Thoracic aorta (tissue), 2 donors: Measurements from ENCODE around the gene NEK7. TPM values are rescaled to one million over a fixed set of nuclear protein-coding genes. Genes with fewer than 3 reads are reported as not detected.

ENCODE experiments used
- ATAC-seq: fragments of 150-250 bp; one replicate; pipeline ENCODE4 v1.8.0; 2017; ENCODE audit warnings: low read depth; ENCODE audit not compliant: insufficient number of reproducible peaks, low FRiP score
- DNase-seq: peaks from one replicate; pipeline ENCODE4 v3.0.0-alpha.2; 2020; ENCODE audit warnings: low spot score
- H3K27ac ChIP-seq, 2 donors: fragments of 200-600 bp; sonication (generic); 1 replicate in 1 of 2; 2 replicates in 1 of 2; pipeline ENCODE4 v1.5.1; 2016; ENCODE audit warnings: mild to moderate bottlenecking in 2 of 2, moderate library complexity in 2 of 2
- H3K27me3 ChIP-seq: fragments of 200-600 bp; sonication (generic); replicated peaks from 2 replicates; pipeline ENCODE4 v1.6.0; 2016; ENCODE audit warnings: mild to moderate bottlenecking; ENCODE audit not compliant: insufficient read depth
- H3K36me3 ChIP-seq: fragments of 200-600 bp; sonication (generic); one replicate; pipeline ENCODE4 v1.5.1; 2016
- H3K4me1 ChIP-seq, 2 donors: fragments of 200-600 bp; sonication (generic); 1 replicate in 1 of 2; 2 replicates in 1 of 2; pipeline versions ENCODE4 v1.5.1 to v1.6.0; 2016; ENCODE audit warnings: low read depth in 2 of 2, mild to moderate bottlenecking in 1 of 2; ENCODE audit not compliant: control insufficient read depth in 1 of 2
- H3K4me3 ChIP-seq: fragments of 200-600 bp; sonication (generic); 2 replicates; pipeline ENCODE4 v1.5.1; 2016; ENCODE audit warnings: mild to moderate bottlenecking
- H3K9me3 ChIP-seq: fragments of 200-600 bp; sonication (generic); 2 replicates; pipeline ENCODE4 v1.5.1; 2016
- total RNA-seq, 2 donors: library from RNA; depleted of rRNA; stranded (reverse); fragments of >200 nt; gene quantifications; one replicate each; pipeline versions ENCODE4 v1.1.0 to v1.2.3, GENCODE V29; 2016
- TF ChIP-seq, protein P1 (sequence below): fragments of 200-600 bp; sonication (generic); IDR thresholded peaks from one replicate; pipeline ENCODE4 v1.5.1; 2019; ENCODE audit warnings: antibody characterized with exemption

NEK7 gene
- total RNA-seq, 2 donors from 2014 or later = 118 to 155 TPM

DNA sequence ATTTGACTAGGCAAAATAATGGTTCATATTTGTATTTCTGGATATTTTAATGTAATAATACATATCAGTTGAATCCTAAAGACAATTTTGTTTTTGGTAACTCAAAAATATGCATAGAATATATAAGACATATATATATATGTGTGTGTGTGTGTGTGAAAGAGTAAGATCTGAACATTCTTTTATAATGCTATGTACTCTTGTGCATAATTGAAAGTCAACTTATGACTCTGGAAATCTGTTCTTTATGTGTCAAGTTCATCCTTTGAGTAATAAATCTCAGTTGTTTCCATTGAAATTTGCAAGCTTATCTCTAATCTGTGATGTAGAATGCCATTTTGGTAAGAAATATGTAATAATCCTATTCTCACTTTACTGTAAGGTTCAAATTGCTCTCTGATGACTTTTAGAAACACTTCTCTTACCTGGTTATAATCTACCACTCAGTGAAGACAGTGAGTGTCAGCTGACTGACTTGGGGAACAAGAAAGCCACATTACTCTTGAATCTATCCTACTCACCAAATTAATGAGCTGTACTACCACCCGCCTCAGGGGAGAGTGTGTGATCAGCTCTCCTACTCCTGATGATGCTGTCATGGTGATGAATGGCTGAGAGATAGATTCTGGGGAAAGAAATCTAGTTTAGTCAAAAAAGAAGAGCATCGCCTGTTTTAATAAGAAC, 15.0 kb upstream of the NEK7 start:
- no peaks in the 10 kb centered on the region for H3K36me3 ChIP-seq
- no peaks in the 10 kb centered on the region for H3K9me3 ChIP-seq
- H3K4me3 ChIP-seq = no peak overlapping the region
- TF ChIP-seq, protein P1, sequence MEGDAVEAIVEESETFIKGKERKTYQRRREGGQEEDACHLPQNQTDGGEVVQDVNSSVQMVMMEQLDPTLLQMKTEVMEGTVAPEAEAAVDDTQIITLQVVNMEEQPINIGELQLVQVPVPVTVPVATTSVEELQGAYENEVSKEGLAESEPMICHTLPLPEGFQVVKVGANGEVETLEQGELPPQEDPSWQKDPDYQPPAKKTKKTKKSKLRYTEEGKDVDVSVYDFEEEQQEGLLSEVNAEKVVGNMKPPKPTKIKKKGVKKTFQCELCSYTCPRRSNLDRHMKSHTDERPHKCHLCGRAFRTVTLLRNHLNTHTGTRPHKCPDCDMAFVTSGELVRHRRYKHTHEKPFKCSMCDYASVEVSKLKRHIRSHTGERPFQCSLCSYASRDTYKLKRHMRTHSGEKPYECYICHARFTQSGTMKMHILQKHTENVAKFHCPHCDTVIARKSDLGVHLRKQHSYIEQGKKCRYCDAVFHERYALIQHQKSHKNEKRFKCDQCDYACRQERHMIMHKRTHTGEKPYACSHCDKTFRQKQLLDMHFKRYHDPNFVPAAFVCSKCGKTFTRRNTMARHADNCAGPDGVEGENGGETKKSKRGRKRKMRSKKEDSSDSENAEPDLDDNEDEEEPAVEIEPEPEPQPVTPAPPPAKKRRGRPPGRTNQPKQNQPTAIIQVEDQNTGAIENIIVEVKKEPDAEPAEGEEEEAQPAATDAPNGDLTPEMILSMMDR = no peak
- ATAC-seq = no peak
- H3K27ac ChIP-seq = no peak overlapping the region
- H3K27me3 ChIP-seq = no peaks in the 10 kb centered on the region
- DNase-seq = no peak
- no peaks in the 10 kb centered on the region for H3K4me1 ChIP-seq

DNA sequence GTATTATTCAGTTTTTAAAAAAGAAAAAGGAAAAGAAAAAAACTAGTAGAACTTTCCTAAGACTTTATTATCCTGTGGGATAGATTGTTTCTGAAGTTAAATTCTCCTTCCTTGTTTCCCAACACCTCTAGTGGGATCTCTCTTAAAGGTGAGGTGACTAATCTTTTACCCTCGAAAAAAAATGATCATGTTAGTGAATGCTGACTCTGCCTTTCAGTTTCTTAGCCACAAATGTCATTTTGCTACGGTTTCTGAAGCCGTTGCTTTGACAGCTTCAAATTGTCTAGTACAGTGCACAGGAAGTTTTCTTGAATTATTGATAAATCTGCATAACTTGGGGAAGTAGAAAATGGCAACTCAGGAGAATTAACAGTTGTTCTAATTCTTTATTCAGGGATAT, 13.0 kb upstream of the NEK7 start:
- Histone ChIP-seq H3K9me3 (no peaks in the 10 kb centered on the region), H3K27ac (no peak overlapping the region), H3K4me1 (no peaks in the 10 kb centered on the region), H3K4me3 (no peak overlapping the region), H3K27me3 (no peaks in the 10 kb centered on the region), H3K36me3 (no peaks in the 10 kb centered on the region)
- TF ChIP-seq, protein P1 = no peak
- no peak for DNase-seq
- ATAC-seq = no peak

DNA sequence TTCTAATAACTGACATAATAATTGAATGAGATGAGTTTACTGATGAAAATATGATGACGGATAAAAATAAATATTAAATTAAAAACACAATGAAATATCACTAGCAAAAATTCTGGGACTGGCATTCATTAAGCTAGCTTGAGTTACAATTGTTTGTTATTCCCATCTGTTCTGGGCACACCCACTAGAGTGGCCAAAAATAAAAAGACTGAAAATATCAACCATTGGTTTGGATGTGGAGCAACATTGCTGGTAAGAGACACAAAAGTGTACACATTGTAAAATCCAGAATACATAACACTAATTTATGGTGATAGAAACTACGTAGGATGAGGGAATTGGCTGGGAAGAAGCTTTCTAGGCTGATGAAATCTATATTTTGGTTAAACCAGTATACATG, 9.6 kb upstream of the NEK7 start:
- no peaks in the 10 kb centered on the region for H3K27me3 ChIP-seq
- ATAC-seq = no peak

DNA sequence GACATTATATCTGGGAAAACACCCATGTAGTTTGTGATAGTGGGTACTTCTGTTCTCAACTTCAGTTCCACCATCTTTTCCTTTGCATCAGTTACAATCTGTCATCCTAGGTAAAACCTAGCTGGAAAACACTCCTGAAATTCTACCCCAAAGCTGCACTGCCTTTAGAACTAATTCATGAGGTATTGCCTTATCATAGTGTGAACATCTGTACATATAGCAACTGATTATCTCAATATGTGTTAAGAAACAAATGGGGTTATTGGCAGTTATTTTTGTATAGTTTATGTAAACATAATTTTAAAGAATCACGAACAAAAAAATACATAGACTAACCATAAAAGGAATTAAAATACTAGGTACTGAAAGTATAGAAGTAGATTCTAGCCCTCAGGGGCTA, 6.4 kb upstream of the NEK7 start:
- ATAC-seq = no peak
- peaks cover 19 to 34% of the 10 kb centered on the region in 2 donors for H3K4me1 ChIP-seq
- H3K4me3 ChIP-seq = no peak overlapping the region
- DNase-seq = no peak
- no peaks in the 10 kb centered on the region for H3K9me3 ChIP-seq
- no peaks in the 10 kb centered on the region for H3K27me3 ChIP-seq
- TF ChIP-seq, protein P1 = no peak
- H3K27ac ChIP-seq = no peak overlapping the region
- no peaks in the 10 kb centered on the region for H3K36me3 ChIP-seq

More for the DNA sequence above, 9.6 kb upstream of the NEK7 start:
- no peak for DNase-seq
- Histone ChIP-seq H3K9me3 (no peaks in the 10 kb centered on the region), H3K27ac (no peak overlapping the region), H3K4me3 (no peak overlapping the region), H3K4me1 (peaks cover 0 to 4% of the 10 kb centered on the region in 2 donors), H3K36me3 (no peaks in the 10 kb centered on the region)
- TF ChIP-seq, protein P1 = no peak

DNA sequence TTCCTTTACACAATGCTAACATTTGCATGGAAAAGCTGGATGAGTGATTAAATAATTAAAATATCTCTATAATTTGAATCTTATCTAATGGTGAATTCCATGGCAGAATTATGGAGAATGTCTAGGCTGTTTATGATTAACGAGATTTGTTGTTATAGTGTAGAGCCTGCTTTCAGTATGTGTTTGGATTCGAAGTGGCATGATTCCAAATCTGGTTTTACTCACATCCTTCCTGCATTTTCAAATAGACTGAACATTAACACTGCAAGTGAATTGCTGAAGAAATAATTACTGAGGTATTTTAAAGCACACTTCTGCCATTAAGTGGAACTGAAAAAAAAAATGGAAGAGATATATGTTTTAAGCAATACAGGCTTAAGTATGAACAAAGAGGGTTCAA, 5.1 kb upstream of the NEK7 start:
- DNase-seq (no peak), ATAC-seq (no peak)
- Histone ChIP-seq H3K27me3 (no peaks in the 10 kb centered on the region), H3K4me1 (peaks cover 25 to 44% of the 10 kb centered on the region in 2 donors), H3K4me3 (no peak overlapping the region), H3K27ac (no peak overlapping the region), H3K36me3 (no peaks in the 10 kb centered on the region), H3K9me3 (no peaks in the 10 kb centered on the region)
- TF ChIP-seq, protein P1 = no peak
